ENCODE results near the gene KLF4. TPM values are rescaled to one million over a fixed set of nuclear protein-coding genes. Genes with fewer than 3 reads are reported as not detected.

Gene KLF4
- total and polyA plus RNA-seq, 10 donors: 10.4 to 177 (median 66.4) TPM

DNA sequence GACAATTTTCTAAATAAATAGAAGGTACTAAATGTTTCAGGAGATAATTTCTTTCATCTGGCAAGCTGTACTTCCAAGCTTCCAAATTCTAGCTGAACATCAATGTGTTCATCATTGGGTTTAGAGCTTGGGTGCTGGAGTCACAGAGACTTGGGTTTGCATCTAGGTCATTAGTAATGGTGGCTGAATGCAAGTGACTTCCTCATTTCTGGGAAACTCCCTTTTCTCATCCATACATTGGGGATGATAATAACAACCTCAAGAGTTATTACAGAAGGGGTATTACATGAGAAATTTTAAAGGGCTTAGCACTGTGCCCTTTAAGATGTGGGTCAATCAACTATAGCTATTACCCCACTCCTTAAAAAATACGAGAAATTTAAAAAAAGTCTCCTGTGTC lies 41.1 kb upstream of the KLF4 start:
- no peak overlapping the region for H3K4me3 ChIP-seq
- no peak for TF ChIP-seq CTCF (IDR thresholded peaks at IDR 0.05 in 8 of 11, conservative IDR thresholded peaks at IDR 0.05 in 3 of 11)
- no peak for TF ChIP-seq POLR2AphosphoS5 (IDR thresholded peaks at IDR 0.05)
- TF ChIP-seq POLR2A (IDR thresholded peaks at IDR 0.05): no peak
- H3K27me3 ChIP-seq (replicated peaks in 1 of 7): no peaks in the 10 kb centered on the region
- 83 to 97% (median 86%) methylated on average over 1 of the region's 1 CpG for WGBS, 5 donors
- DNase-seq: no peak
- H3K36me3 ChIP-seq: no peaks in the 10 kb centered on the region
- H3K9me3 ChIP-seq: no peaks in the 10 kb centered on the region
- intact Hi-C loops (cut with DNase I; ENCODE audit: low total_unique reads): no loop called here
- H3K4me1 ChIP-seq: no peaks in the 10 kb centered on the region
- no peak overlapping the region for H3K27ac ChIP-seq

GRCh38 chr9:107528686-107529085 lies 39.1 kb upstream of the KLF4 start:
- Histone ChIP-seq H3K4me1 (no peaks in the 10 kb centered on the region), H3K27me3 (replicated peaks in 1 of 7) (no peaks in the 10 kb centered on the region), H3K9me3 (no peaks in the 10 kb centered on the region), H3K36me3 (no peaks in the 10 kb centered on the region), H3K27ac (no peak overlapping the region), H3K4me3 (no peak overlapping the region)
- WGBS, 5 donors: 82 to 92% (median 86%) methylated on average over 6 of the region's 6 CpGs
- intact Hi-C loops (cut with DNase I; ENCODE audit: low total_unique reads): no loop called here
- no peak for DNase-seq
- no peak for TF ChIP-seq POLR2A (IDR thresholded peaks at IDR 0.05)
- TF ChIP-seq CTCF (IDR thresholded peaks at IDR 0.05 in 8 of 11, conservative IDR thresholded peaks at IDR 0.05 in 3 of 11): no peak

GRCh38 chr9:107523539-107523938 lies 34.0 kb upstream of the KLF4 start:
- H3K27me3 ChIP-seq (replicated peaks in 1 of 7): no peaks in the 10 kb centered on the region
- H3K4me3 ChIP-seq: no peak overlapping the region
- DNase-seq: no peak
- no peaks in the 10 kb centered on the region for H3K4me1 ChIP-seq
- 91 to 94% (median 92%) methylated on average over 6 of the region's 6 CpGs for WGBS, 5 donors
- H3K27ac ChIP-seq: no peak overlapping the region
- peaks cover 0 to 3% (median 0%) of the 10 kb centered on the region in 8 donors for H3K9me3 ChIP-seq
- no peaks in the 10 kb centered on the region for H3K36me3 ChIP-seq
- intact Hi-C loops (cut with DNase I; ENCODE audit: low total_unique reads): no loop called here
- no peak for TF ChIP-seq POLR2AphosphoS5 (IDR thresholded peaks at IDR 0.05)
- TF ChIP-seq CTCF (IDR thresholded peaks at IDR 0.05 in 8 of 11, conservative IDR thresholded peaks at IDR 0.05 in 3 of 11): no peak
- TF ChIP-seq POLR2A (IDR thresholded peaks at IDR 0.05): no peak

DNA sequence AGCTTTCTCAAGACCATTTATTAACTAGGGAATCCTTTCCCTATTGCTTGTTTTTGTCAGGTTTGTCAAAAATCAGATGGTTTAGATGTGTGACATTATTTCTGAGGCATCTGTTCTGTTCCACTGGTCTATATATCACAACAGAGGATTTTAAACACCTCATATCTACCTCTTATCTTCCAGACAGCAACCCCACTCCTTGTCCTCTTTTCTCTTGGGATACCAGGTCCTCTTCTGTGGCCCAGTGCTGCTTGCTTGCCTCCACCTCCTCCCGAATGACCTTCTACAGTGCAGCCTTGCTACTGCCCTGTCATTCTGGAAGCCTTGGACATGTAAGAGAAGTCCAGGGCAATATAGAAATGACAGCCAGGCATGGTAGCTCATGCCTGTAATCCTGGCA lies 30.6 kb upstream of the KLF4 start:
- Histone ChIP-seq H3K9me3 (peaks cover 0 to 3% (median 0%) of the 10 kb centered on the region in 8 donors), H3K27me3 (replicated peaks in 1 of 7) (no peaks in the 10 kb centered on the region), H3K27ac (no peak overlapping the region), H3K36me3 (no peaks in the 10 kb centered on the region), H3K4me1 (no peaks in the 10 kb centered on the region), H3K4me3 (no peak overlapping the region)
- intact Hi-C loops (cut with DNase I; ENCODE audit: low total_unique reads): no loop called here
- WGBS, 5 donors: 87 to 100% (median 96%) methylated on average over 1 of the region's 1 CpG
- no peak for TF ChIP-seq POLR2AphosphoS5 (IDR thresholded peaks at IDR 0.05)
- no peak for TF ChIP-seq POLR2A (IDR thresholded peaks at IDR 0.05)
- TF ChIP-seq CTCF (IDR thresholded peaks at IDR 0.05 in 8 of 11, conservative IDR thresholded peaks at IDR 0.05 in 3 of 11): no peak
- no peak for DNase-seq
